CD4-positive, alpha-beta T cell (primary cell): ENCODE data around the gene STYXL1. TPM values are rescaled to one million over a fixed set of nuclear protein-coding genes. Genes with fewer than 3 reads are reported as not detected.
A peak's percentile ranks its signal among the peaks of the same experiment; 100 is the strongest.

Experiments used
- ATAC-seq: fragments of 200-7000 bp; cut with Tn5 transposase; one replicate; pipeline ENCODE4 v1.10.0; 2022; ENCODE audit warnings: mild to moderate bottlenecking; ENCODE audit not compliant: poor library complexity
- CTCF ChIA-PET: fragments of 350-600 bp; sonication (Branson Sonifier 250); formaldehyde crosslinking; loops from one replicate; lab custom pipeline; 2021; ENCODE audit warnings: antibody characterized with exemption, inconsistent platforms; lab: Charles Lee
- POLR2A ChIA-PET: fragments of 350-600 bp; sonication (Branson Sonifier 250); formaldehyde crosslinking; loops from one replicate; lab custom pipeline; 2021; ENCODE audit warnings: antibody characterized with exemption, inconsistent platforms; lab: Charles Lee
- DNase-seq, 14 experiments: peaks; one replicate each; pipeline ENCODE4 v3.0.0-alpha.2; 2013 to 2020; ENCODE audit warnings: mixed read lengths in 2 of 14
- H3K27ac ChIP-seq, 2 donors: one replicate each; pipeline versions ENCODE4 v1.5.1 to v1.7.0; 2013; ENCODE audit warnings: low read length in 2 of 2, low read depth in 1 of 2, mild to moderate bottlenecking in 1 of 2
- H3K27me3 ChIP-seq, 2 experiments: 1 replicate in 1 of 2; 2 replicates in 1 of 2; pipeline versions ENCODE4 v1.6.1 to v1.7.0; 2013; ENCODE audit warnings: low read length in 2 of 2, control low read depth in 1 of 2, mild to moderate bottlenecking in 1 of 2, moderate library complexity in 1 of 2; ENCODE audit not compliant: insufficient read depth in 2 of 2, control insufficient read depth in 1 of 2
- H3K36me3 ChIP-seq: one replicate; pipeline ENCODE4 v1.6.1; 2013; ENCODE audit warnings: low read length, control low read depth; ENCODE audit not compliant: insufficient read depth
- H3K4me1 ChIP-seq: one replicate; pipeline ENCODE4 v1.6.1; 2013; ENCODE audit warnings: low read length, control low read depth; ENCODE audit not compliant: insufficient read depth
- H3K4me3 ChIP-seq: one replicate; pipeline ENCODE4 v1.5.1; 2013; ENCODE audit warnings: mild to moderate bottlenecking, low read length, moderate library complexity
- H3K9me3 ChIP-seq, 2 experiments: 1 replicate in 1 of 2; 2 replicates in 1 of 2; pipeline versions ENCODE4 v1.6.1 to v1.7.0; 2013; ENCODE audit warnings: low read length in 2 of 2, mild to moderate bottlenecking in 2 of 2, control low read depth in 1 of 2, moderate library complexity in 1 of 2; ENCODE audit not compliant: control insufficient read depth in 1 of 2, insufficient read depth in 1 of 2
- H3K27ac Mint-ChIP-seq: one replicate; pipeline ENCODE4 v1.8.0; 2020; ENCODE audit warnings: mixed read lengths
- H3K27me3 Mint-ChIP-seq: one replicate; pipeline ENCODE4 v1.8.0; 2021; ENCODE audit warnings: mixed read lengths
- H3K36me3 Mint-ChIP-seq: one replicate; pipeline ENCODE4 v1.8.0; 2021; ENCODE audit warnings: low read depth, mixed read lengths
- H3K4me1 Mint-ChIP-seq: one replicate; pipeline ENCODE4 v1.8.0; 2021; ENCODE audit warnings: low read depth, mixed read lengths
- H3K4me3 Mint-ChIP-seq: one replicate; pipeline ENCODE4 v1.8.0; 2020; ENCODE audit warnings: mild to moderate bottlenecking, mixed read lengths
- H3K9me3 Mint-ChIP-seq: one replicate; pipeline ENCODE4 v1.8.0; 2020; ENCODE audit warnings: mixed read lengths
- CTCF ChIP-seq: fragments of 200-600 bp; IDR thresholded peaks from one replicate; pipeline ENCODE4 v1.8.0; 2022; ENCODE audit warnings: antibody characterized with exemption, mild to moderate bottlenecking
- intact Hi-C, 2 experiments: fragments of 100-400 bp; cut with DNase I in 1 of 2; cut with micrococcal nuclease in 1 of 2; formaldehyde crosslinking; loops; one replicate each; pipeline versions ENCODE4 v1.15.1 to v1.9.0; 2023 to 2025; cut with DNase I, micrococcal nuclease
- total RNA-seq, 174 experiments: library from RNA in 2 of 174; stranded (reverse) in 2 of 174; gene quantifications; one replicate each; pipeline ENCODE4 v1.2.3 and lab custom pipeline; 2021 to 2026

Gene STYXL1
- total RNA-seq, 2 experiments from 2014 or later, result 8.4 to 8.5 TPM

DNA sequence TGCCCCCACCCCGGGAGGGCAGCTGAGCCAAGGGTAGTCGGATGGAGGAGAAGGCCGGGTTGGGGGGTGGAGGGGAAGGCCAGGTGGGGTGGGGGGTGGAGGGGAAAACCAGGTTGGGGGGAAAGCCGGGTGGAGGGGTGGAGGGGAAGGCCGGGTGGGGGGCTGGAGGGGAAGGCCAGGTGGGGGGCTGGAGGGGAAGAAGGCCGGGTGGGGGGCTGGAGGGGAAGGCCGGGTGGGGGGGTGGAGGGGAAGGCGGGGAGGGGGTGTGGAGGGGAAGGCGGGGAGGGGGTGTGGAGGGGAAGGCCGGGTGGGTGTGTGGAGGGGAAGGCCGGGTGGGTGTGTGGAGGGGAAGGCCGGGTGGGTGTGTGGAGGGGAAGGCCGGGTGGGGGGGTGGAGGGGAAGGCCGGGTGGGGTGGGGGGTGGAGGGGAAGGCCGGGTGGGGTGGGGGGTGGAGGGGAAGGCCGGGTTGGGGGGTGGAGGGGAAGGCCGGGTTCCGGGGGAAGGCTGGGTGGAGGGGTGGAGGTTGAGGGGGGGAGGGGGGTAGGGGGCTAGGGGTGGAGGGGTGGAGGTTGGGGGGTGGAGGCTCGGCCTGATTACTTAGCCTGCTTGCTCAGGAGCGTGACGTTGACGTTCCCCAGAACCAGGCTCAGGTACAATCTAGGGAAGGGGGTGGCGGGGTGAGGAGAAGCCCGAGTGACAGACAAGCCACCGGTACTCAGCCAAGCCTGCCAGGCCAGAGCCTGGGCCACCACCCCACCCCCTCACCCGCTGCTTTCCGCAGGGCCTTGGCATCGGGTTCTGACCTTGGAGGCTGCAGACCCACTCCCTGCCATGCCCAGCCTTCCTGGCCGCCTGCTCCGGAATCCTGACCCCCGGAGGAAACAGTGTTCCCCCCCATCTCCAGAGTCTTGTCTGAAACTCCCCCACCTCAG, 59.0 kb downstream of the STYXL1 start:
- peaks cover 33% of the 10 kb centered on the region for H3K36me3 Mint-ChIP-seq
- H3K36me3 ChIP-seq, result peaks cover 40% of the 10 kb centered on the region
- CTCF ChIA-PET, result no interaction called here
- H3K4me3 Mint-ChIP-seq, result no peak overlapping the region
- H3K27me3 Mint-ChIP-seq, result no peaks in the 10 kb centered on the region
- intact Hi-C loops, result no loop called here
- POLR2A ChIA-PET, result no interaction called here
- no peak for TF ChIP-seq CTCF
- H3K4me1 Mint-ChIP-seq, result peaks cover 25% of the 10 kb centered on the region
- no peak overlapping the region for H3K27ac Mint-ChIP-seq
- no peak overlapping the region for H3K27ac ChIP-seq
- peaks cover 11% of the 10 kb centered on the region for H3K4me1 ChIP-seq
- H3K27me3 ChIP-seq, result no peaks in the 10 kb centered on the region
- H3K9me3 Mint-ChIP-seq, result no peaks in the 10 kb centered on the region
- no peaks in the 10 kb centered on the region for H3K9me3 ChIP-seq
- DNase-seq, result peak in 2 of 14 experiments; percentile 38 to 61
- H3K4me3 ChIP-seq, result no peak overlapping the region
- ATAC-seq, result no peak

DNA sequence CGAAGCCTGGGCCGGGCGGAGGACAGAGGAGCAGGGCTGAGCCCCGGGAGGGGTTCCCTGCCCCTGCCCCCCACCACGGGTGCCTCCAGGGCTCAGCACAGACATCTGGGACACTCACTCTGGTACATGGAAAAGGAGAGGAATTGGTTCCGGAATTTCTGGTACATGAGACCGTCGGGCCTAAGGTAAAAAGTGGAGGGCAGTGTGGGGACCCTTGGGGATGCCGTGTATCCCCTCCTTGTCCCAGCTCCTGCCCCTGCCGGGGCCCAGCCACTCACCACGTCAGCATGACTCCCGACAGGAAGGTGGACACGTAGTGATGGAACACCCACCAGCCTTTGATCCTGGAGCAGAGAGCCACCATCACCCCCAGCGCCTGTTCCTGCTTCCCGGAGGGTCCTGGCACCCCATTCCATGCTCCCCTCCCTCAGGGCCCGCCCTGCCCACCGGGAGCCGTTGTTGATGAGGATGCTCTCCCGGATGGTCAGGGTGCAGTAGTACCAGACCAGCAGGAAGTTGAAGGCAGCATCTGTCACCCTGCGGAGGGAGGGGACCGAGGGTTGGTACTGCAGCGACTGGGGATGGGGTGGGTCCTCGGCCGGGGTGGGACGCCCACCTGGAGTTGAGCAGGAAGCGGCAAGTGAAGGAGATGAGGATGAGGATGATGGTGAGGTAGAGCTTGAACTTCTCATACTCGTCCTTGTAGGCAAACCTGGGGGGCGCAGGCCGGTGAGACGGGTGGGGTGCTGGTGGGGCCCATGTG, 59.8 kb downstream of the STYXL1 start:
- peaks cover 4% of the 10 kb centered on the region for H3K4me1 ChIP-seq
- Mint-ChIP-seq H3K36me3 (peaks cover 42% of the 10 kb centered on the region), H3K4me1 (peaks cover 18% of the 10 kb centered on the region), H3K4me3 (no peak overlapping the region), H3K27ac (no peak overlapping the region), H3K27me3 (no peaks in the 10 kb centered on the region), H3K9me3 (no peaks in the 10 kb centered on the region)
- H3K4me3 ChIP-seq, result no peak overlapping the region
- no peaks in the 10 kb centered on the region for H3K9me3 ChIP-seq
- intact Hi-C loops, result no loop called here
- H3K36me3 ChIP-seq, result peaks cover 45% of the 10 kb centered on the region
- ChIA-PET POLR2A (no interaction called here), CTCF (no interaction called here)
- H3K27ac ChIP-seq, result no peak overlapping the region
- no peaks in the 10 kb centered on the region for H3K27me3 ChIP-seq
- ATAC-seq, result no peak
- no peak for TF ChIP-seq CTCF
- peak in 1 of 14 experiments; percentile 43 for DNase-seq

DNA sequence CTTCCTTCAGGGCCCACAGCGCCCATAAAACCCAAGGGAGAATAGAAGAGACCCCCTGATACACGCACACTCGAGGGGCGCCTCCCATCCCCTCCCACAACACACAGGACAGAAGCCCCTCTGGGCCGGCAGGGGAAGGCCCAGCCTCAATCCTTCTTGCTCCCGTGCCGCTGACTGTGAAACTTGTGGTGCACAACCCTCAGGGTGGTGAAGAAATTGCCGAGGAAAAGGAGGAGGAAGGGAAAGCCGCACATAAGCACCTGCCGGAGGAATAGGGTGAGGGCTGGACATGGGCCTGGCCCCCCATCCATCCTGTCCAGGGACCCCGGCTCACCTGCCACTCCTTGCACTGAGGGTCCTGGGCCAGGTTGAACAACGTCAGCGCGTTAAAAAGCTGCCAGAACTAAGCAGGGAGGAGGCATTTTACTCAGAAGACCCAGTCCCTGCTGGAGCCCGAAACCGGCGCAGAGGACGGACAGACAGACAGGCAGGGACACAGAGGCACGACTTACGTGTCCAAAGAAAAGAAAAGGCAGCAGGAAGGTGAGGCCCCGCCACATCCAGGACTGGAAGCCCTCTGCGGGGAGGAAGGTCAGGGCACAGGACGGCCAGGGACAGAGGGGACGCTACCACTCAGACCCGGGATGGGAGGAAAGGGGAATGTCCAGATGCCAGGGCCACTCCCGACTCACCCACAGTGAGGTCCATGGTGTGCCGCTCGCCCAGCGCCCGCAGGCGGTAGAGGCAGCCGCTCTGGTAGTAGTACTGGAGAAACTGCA, 60.6 kb downstream of the STYXL1 start:
- Histone ChIP-seq H3K9me3 (no peaks in the 10 kb centered on the region), H3K4me1 (peaks cover 3% of the 10 kb centered on the region), H3K27me3 (no peaks in the 10 kb centered on the region), H3K36me3 (peaks cover 49% of the 10 kb centered on the region), H3K27ac (no peak overlapping the region), H3K4me3 (no peak overlapping the region)
- Mint-ChIP-seq H3K27me3 (no peaks in the 10 kb centered on the region), H3K9me3 (no peaks in the 10 kb centered on the region), H3K27ac (no peak overlapping the region), H3K4me3 (no peak overlapping the region), H3K36me3 (peaks cover 49% of the 10 kb centered on the region), H3K4me1 (peaks cover 16% of the 10 kb centered on the region)
- DNase-seq (peak in 1 of 14 experiments; percentile 19), ATAC-seq (no peak)
- CTCF ChIA-PET, result no interaction called here
- POLR2A ChIA-PET, result no interaction called here
- no peak for TF ChIP-seq CTCF
- intact Hi-C loops, result no loop called here
